ENCODE data around the gene PAOX.

DNA sequence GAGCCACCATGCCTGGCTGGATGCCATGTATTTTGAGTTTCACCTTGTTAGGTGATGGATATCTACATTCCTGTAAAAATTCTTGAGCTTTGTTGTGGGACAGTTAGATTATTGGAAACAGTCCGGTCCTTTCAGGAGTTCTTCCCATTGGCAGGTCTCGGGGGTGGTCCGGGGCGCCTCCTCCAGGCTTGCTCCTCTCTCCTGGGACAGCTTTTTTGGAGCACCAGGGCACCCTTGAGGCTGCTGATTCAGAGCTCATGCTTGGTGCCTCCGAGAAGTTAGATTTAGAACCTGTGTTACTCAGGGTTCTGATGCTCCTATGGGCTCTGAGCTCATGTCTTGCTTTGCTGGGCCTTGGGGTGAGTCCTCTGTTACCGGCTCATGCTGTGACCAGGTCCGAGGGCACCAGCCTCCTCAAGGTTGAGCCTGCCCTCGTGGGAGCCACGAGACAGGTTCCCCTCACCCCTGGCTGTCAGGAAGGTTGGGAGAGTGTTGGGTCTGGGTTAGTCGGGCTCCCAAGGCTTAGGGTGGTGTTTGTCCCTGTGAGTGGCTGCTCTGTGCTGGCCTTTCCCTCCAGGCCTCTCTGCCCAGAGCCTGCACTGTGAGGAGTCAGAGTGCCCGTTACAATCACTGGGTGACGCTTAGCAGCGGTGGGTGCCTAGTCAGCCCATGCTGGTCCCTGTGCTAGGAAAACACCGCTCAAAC lies 39.4 kb downstream of the PAOX start:
- no peak for TF ChIP-seq NFE2L2 (conservative IDR thresholded peaks at IDR 0.05; ENCODE audit: low read length)
- TF ChIP-seq CHD4 (IDR thresholded peaks at IDR 0.05; ENCODE audit: borderline replicate concordance): no peak
- TF ChIP-seq, protein P1, sequence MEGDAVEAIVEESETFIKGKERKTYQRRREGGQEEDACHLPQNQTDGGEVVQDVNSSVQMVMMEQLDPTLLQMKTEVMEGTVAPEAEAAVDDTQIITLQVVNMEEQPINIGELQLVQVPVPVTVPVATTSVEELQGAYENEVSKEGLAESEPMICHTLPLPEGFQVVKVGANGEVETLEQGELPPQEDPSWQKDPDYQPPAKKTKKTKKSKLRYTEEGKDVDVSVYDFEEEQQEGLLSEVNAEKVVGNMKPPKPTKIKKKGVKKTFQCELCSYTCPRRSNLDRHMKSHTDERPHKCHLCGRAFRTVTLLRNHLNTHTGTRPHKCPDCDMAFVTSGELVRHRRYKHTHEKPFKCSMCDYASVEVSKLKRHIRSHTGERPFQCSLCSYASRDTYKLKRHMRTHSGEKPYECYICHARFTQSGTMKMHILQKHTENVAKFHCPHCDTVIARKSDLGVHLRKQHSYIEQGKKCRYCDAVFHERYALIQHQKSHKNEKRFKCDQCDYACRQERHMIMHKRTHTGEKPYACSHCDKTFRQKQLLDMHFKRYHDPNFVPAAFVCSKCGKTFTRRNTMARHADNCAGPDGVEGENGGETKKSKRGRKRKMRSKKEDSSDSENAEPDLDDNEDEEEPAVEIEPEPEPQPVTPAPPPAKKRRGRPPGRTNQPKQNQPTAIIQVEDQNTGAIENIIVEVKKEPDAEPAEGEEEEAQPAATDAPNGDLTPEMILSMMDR (IDR thresholded peaks at IDR 0.05): no peak

Data from A549 (cell line).